Measurements from ENCODE around the gene CHTOP.

DNA sequence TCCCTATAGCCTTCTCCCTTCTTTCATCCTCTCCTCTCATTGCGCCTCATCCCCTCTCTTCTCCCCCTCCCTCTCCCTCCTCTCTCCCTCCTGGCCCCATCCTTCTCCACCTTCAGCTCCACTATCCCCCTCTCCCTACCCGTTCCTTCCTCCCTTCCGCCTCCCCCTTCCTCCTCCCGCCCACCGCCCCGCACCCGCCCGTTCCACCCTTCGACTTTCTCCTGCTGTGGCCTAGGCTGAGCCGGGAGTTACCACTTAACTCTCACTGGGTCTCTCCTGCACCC lies 46.2 kb downstream of the CHTOP start:
- TF ChIP-seq EZH2 (IDR thresholded peaks at IDR 0.05; ENCODE audit: insufficient read depth, poor library complexity, severe bottlenecking) (no peak), EZH2phosphoT487 (IDR thresholded peaks at IDR 0.05; ENCODE audit: insufficient read depth, low read depth) (no peak)

All from GM23248 (cell line).